GM12878 (cell line): ENCODE measurements around the gene SLC7A10. TPM values are rescaled to one million over a fixed set of nuclear protein-coding genes. Genes with fewer than 3 reads are reported as not detected.

Experiments used
- ATAC-seq: fragments of 200-7000 bp; cut with Tn5 transposase; 3 replicates; pipeline ENCODE4 v1.9.1; 2020; ENCODE audit warnings: mild to moderate bottlenecking, moderate library complexity
- BruUV-seq: library from RNA; stranded (reverse); fragments of 400-500 nt; replicated peaks from 2 replicates; lab custom pipeline; 2021; lab: Mats Ljungman, UMichigan
- CTCF ChIA-PET: fragments of 300-600 bp; sonication (Branson Sonifier 250); formaldehyde crosslinking; extraction: SDS; loops from one replicate; lab custom pipeline; 2021; ENCODE audit warnings: inconsistent platforms; lab: Yijun Ruan, JAX
- POLR2A ChIA-PET: fragments of 350-600 bp; formaldehyde crosslinking; extraction: SDS; loops from one replicate; lab custom pipeline; 2021; ENCODE audit warnings: inconsistent platforms; lab: Charles Lee
- RAD21 ChIA-PET: fragments of 300-600 bp; sonication (Branson Sonifier 250); formaldehyde crosslinking; loops from one replicate; lab custom pipeline; 2023; ENCODE audit warnings: antibody characterized with exemption; ENCODE audit not compliant: unreplicated experiment; lab: Charles Lee
- SMC1A ChIA-PET: fragments of 300-600 bp; sonication (Branson Sonifier 250); formaldehyde crosslinking; loops from one replicate; lab custom pipeline; 2023; ENCODE audit not compliant: unreplicated experiment, uncharacterized antibody; lab: Charles Lee
- DNase-seq: peaks from one replicate; pipeline ENCODE4 v3.0.0-alpha.2; 2011; ENCODE audit warnings: low read depth, low spot score
- FAIRE-seq: peaks from 3 replicates; lab custom pipeline; 2011; peaks lifted over from hg19 to GRCh38; lab: Jason Lieb, UNC
- H2AFZ ChIP-seq: 2 replicates; pipeline ENCODE4 v1.6.0; 2011; ENCODE audit warnings: low read depth, low read length, control low read depth; ENCODE audit not compliant: control insufficient read depth
- H3K27ac ChIP-seq: 2 replicates; pipeline ENCODE4 v1.5.1; 2011; ENCODE audit warnings: control low read depth; ENCODE audit not compliant: control insufficient read depth, insufficient read depth
- H3K27me3 ChIP-seq, 2 experiments: replicated peaks in 1 of 2; 2 replicates each; pipeline versions ENCODE4 v1.6.0 to v1.6.1; 2011; ENCODE audit warnings: low read length in 1 of 2; ENCODE audit not compliant: control insufficient read depth in 2 of 2, insufficient read depth in 2 of 2
- H3K36me3 ChIP-seq, 2 experiments: 2 replicates each; pipeline ENCODE4 v1.5.1; 2011; ENCODE audit warnings: low read length in 1 of 2; ENCODE audit not compliant: control insufficient read depth in 2 of 2, insufficient read depth in 2 of 2
- H3K4me1 ChIP-seq: 2 replicates; pipeline ENCODE4 v1.6.1; 2011; ENCODE audit warnings: mild to moderate bottlenecking, low read length, moderate library complexity, mixed read lengths; ENCODE audit not compliant: control insufficient read depth, insufficient read depth
- H3K4me2 ChIP-seq: 2 replicates; pipeline ENCODE4 v1.6.0; 2011; ENCODE audit warnings: control low read depth; ENCODE audit not compliant: control insufficient read depth, insufficient read depth
- H3K4me3 ChIP-seq: fragments of 200-600 bp; sonication (generic); 2 replicates; pipeline ENCODE4 v1.5.1; 2016
- H3K79me2 ChIP-seq: 2 replicates; pipeline ENCODE4 v1.6.0; 2011; ENCODE audit warnings: low read length; ENCODE audit not compliant: control insufficient read depth, insufficient read depth
- H3K9ac ChIP-seq: 2 replicates; pipeline ENCODE4 v1.8.0; 2011; ENCODE audit warnings: low read length, control low read depth, mixed read lengths; ENCODE audit not compliant: control insufficient read depth, insufficient read depth
- H3K9me3 ChIP-seq: replicated peaks from 3 replicates; pipeline ENCODE4 v1.5.1; 2011; ENCODE audit warnings: mild to moderate bottlenecking, low read length; ENCODE audit not compliant: control insufficient read depth, insufficient read depth
- H4K20me1 ChIP-seq: 2 replicates; pipeline ENCODE4 v1.6.0; 2011; ENCODE audit not compliant: control insufficient read depth, insufficient read depth
- CBFB ChIP-seq: IDR thresholded peaks from 2 replicates; pipeline ENCODE4 v1.6.1; 2016; ENCODE audit warnings: antibody characterized with exemption, low read depth
- CBX5 ChIP-seq: sonication (generic); IDR thresholded peaks from 2 replicates; pipeline ENCODE4 v1.6.1; 2016; ENCODE audit warnings: low read depth, moderate library complexity, mild to moderate bottlenecking, inconsistent platforms
- CREB1 ChIP-seq: IDR thresholded peaks from 2 replicates; pipeline ENCODE4 v1.6.1; 2012; ENCODE audit warnings: low read depth, mild to moderate bottlenecking, inconsistent platforms
- HDAC2 ChIP-seq: fragments of 200-600 bp; sonication (generic); IDR thresholded peaks from 2 replicates; pipeline ENCODE4 v1.6.1; 2017
- IKZF1 ChIP-seq: fragments of 450-650 bp; conservative IDR thresholded peaks from 2 replicates; pipeline ENCODE4 v1.6.1; 2017; ENCODE audit warnings: antibody characterized with exemption, mild to moderate bottlenecking
- KAT2A ChIP-seq: conservative IDR thresholded peaks from 2 replicates; pipeline ENCODE4 v1.6.1; 2011; ENCODE audit warnings: low read depth, low read length; ENCODE audit not compliant: control insufficient read depth
- MEF2A ChIP-seq: IDR thresholded peaks from 2 replicates; pipeline ENCODE4 v1.6.1; 2011; ENCODE audit warnings: low read depth, mild to moderate bottlenecking, low read length, moderate library complexity; ENCODE audit not compliant: insufficient read depth
- MYC ChIP-seq: IDR thresholded peaks from 2 replicates; pipeline ENCODE4 v1.6.1; 2011; ENCODE audit warnings: mild to moderate bottlenecking, low read length, moderate library complexity, inconsistent platforms; ENCODE audit not compliant: insufficient read depth, insufficient replicate concordance, insufficient read length, severe bottlenecking
- RB1 ChIP-seq: fragments of 450-650 bp; formaldehyde crosslinking; IDR thresholded peaks from 2 replicates; pipeline ENCODE4 v1.6.1; 2017; ENCODE audit warnings: mild to moderate bottlenecking, borderline replicate concordance
- RUNX3 ChIP-seq: IDR thresholded peaks from 2 replicates; pipeline ENCODE4 v1.6.1; 2012; ENCODE audit warnings: low read length, inconsistent platforms
- STAT3 ChIP-seq: IDR thresholded peaks from 2 replicates; pipeline ENCODE4 v1.6.1; 2011; ENCODE audit warnings: low read depth, low read length, improper control_type of control experiment
- WRNIP1 ChIP-seq: IDR thresholded peaks from 2 replicates; pipeline ENCODE4 v1.6.1; 2011; ENCODE audit warnings: low read depth, low read length, improper control_type of control experiment, borderline replicate concordance
- ZNF217 ChIP-seq: fragments of 450-650 bp; IDR thresholded peaks from 2 replicates; pipeline ENCODE4 v1.6.1; 2017; ENCODE audit warnings: antibody characterized with exemption, mild to moderate bottlenecking
- ZNF274 ChIP-seq: IDR thresholded peaks from one replicate; pipeline ENCODE4 v1.8.0; 2011; ENCODE audit not compliant: insufficient read length, insufficient read depth
- WGBS: methylation state at CpG from one replicate; pipeline ENCODE4 v1.1.6; 2016; ENCODE audit warnings: low lambda C conversion rate; ENCODE audit not compliant: insufficient replicate concordance, insufficient coverage; ENCODE audit errors: missing lambda C conversion rate; 5-methylcytosine and 5-hydroxymethylcytosine counted together
- in situ Hi-C: fragments of 300-500 bp; cut with MboI; formaldehyde crosslinking; loops from 9 replicates; pipeline ENCODE4 v1.14.3; 2018; ENCODE audit warnings: mixed read lengths
- intact Hi-C: fragments of 100-400 bp; cut with micrococcal nuclease; formaldehyde crosslinking; loops from one replicate; pipeline ENCODE4 v1.14.2; 2022; ENCODE audit not compliant: unreplicated experiment
- polyA plus RNA-seq, 11 experiments: library from polyadenylated mRNA; depleted of rRNA in 4 of 11; unstranded in 6 of 11; stranded (reverse) in 5 of 11; fragments of >200 nt; fragmentation: Nextera tagmentation in 4 of 11; fragmentation: Illumina TruSeq in 1 of 11; extraction: Ambion mirVana in 4 of 11; extraction: Trizol in 1 of 11; gene quantifications; 1 replicate in 1 of 11; 2 replicates in 10 of 11; pipeline versions ENCODE4 v1.2.1 to v1.2.3, GENCODE V29; 2011 to 2016; ENCODE audit warnings: inconsistent platforms in 2 of 11, missing spikeins in 2 of 11, low read depth in 1 of 11
- total RNA-seq, 4 experiments: library from RNA; depleted of rRNA in 3 of 4; stranded (reverse); fragments of >200 nt in 3 of 4; fragmentation: Illumina TruSeq in 1 of 4; extraction: Trizol in 1 of 4; gene quantifications; 2 replicates each; pipeline versions ENCODE4 v1.2.1 to v1.2.3, GENCODE V29; 2013 to 2021
- TF ChIP-seq, protein P1 (sequence below): IDR thresholded peaks from 2 replicates; pipeline ENCODE4 v1.6.1; 2012; ENCODE audit warnings: low read depth, low read length, improper control_type of control experiment
- TF ChIP-seq, protein P2 (sequence below): fragments of 450-650 bp; formaldehyde crosslinking; IDR thresholded peaks from 2 replicates; pipeline ENCODE4 v1.4.0; 2020; ENCODE audit warnings: mild to moderate bottlenecking, moderate library complexity

SLC7A10 gene
- total and polyA plus RNA-seq, 10 of the 15 experiments (the other 5 are each of a cell fraction or from before 2014, with no cell fraction given) = not detected

DNA sequence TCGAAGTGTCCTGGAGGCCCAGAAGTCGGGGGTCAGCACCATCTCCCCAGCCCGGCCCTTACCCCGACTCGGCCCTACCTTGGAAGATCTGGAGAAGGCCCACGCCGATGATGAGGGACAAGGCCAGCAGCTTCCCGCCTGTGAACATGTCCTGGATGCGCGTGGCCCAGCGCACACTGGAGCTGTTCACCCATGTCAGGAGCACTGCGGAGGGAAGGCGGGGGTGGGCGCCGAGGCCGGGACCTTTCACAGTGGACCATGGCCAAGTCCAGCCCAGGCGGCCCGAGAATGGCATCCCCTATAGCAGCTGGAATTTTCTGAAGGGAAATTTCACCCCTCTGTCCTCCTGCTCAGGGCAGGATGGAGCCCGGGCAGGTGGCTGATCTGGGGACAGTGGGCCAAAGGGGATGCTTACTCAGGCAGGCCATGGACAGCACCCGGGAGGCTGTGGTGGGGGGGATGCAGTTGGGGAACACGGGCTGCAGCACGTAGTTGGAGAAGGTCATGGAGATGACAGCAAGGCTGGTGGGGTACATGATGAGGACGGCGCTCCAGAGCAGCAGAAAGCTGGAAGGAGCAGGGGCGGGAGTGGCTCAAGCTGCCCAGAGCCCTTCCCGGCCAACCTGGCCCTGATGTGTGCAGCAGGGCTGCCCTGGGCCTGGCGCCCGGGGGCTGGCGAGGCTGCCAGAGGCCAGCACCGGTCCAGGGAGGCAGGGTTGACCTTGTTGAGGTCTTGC lies 13.0 kb downstream of the SLC7A10 start:
- in situ Hi-C loops = no loop called here
- ChIA-PET RAD21 (no interaction called here), SMC1A (interaction anchor here (1.5 kb wide), 1 partner anchor 28 kb away, joined by 4 read pairs; no protein-coding TSS in a partner anchor), CTCF (interaction anchor here (0.5 kb wide), 1 partner anchor 598 kb away, joined by 3 read pairs; no protein-coding TSS in a partner anchor), POLR2A (no interaction called here)
- Histone ChIP-seq H2AFZ (no peak overlapping the region), H3K27me3 (no peaks in the 10 kb centered on the region), H3K9me3 (no peaks in the 10 kb centered on the region), H3K79me2 (no peaks in the 10 kb centered on the region), H3K4me3 (no peak overlapping the region), H3K4me2 (no peak overlapping the region), H3K9ac (no peak overlapping the region), H3K4me1 (no peaks in the 10 kb centered on the region), H3K27ac (no peak overlapping the region), H4K20me1 (no peaks in the 10 kb centered on the region), H3K36me3 (no peaks in the 10 kb centered on the region)
- ATAC-seq (no peak), DNase-seq (no peak), FAIRE-seq (no peak)
- TF ChIP-seq HDAC2 (no peak), ZNF274 (no peak), KAT2A (no peak), CBX5 (no peak), CREB1 (no peak), CBFB (no peak), WRNIP1 (no peak), MEF2A (no peak), RUNX3 (no peak), RB1 (no peak), IKZF1 (no peak), ZNF217 (no peak), STAT3 (no peak), MYC (no peak)
- TF ChIP-seq, protein P1, sequence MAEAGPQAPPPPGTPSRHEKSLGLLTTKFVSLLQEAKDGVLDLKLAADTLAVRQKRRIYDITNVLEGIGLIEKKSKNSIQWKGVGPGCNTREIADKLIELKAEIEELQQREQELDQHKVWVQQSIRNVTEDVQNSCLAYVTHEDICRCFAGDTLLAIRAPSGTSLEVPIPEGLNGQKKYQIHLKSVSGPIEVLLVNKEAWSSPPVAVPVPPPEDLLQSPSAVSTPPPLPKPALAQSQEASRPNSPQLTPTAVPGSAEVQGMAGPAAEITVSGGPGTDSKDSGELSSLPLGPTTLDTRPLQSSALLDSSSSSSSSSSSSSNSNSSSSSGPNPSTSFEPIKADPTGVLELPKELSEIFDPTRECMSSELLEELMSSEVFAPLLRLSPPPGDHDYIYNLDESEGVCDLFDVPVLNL = no peak
- TF ChIP-seq, protein P2, sequence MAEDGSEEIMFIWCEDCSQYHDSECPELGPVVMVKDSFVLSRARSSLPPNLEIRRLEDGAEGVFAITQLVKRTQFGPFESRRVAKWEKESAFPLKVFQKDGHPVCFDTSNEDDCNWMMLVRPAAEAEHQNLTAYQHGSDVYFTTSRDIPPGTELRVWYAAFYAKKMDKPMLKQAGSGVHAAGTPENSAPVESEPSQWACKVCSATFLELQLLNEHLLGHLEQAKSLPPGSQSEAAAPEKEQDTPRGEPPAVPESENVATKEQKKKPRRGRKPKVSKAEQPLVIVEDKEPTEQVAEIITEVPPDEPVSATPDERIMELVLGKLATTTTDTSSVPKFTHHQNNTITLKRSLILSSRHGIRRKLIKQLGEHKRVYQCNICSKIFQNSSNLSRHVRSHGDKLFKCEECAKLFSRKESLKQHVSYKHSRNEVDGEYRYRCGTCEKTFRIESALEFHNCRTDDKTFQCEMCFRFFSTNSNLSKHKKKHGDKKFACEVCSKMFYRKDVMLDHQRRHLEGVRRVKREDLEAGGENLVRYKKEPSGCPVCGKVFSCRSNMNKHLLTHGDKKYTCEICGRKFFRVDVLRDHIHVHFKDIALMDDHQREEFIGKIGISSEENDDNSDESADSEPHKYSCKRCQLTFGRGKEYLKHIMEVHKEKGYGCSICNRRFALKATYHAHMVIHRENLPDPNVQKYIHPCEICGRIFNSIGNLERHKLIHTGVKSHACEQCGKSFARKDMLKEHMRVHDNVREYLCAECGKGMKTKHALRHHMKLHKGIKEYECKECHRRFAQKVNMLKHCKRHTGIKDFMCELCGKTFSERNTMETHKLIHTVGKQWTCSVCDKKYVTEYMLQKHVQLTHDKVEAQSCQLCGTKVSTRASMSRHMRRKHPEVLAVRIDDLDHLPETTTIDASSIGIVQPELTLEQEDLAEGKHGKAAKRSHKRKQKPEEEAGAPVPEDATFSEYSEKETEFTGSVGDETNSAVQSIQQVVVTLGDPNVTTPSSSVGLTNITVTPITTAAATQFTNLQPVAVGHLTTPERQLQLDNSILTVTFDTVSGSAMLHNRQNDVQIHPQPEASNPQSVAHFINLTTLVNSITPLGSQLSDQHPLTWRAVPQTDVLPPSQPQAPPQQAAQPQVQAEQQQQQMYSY (CRISPR knock-in tag) = no peak
- BruUV-seq = no TSS peak
- 37% methylated on average over 30 of the region's 30 CpGs for WGBS
- intact Hi-C loops = no loop called here
